WERI-Rb-1 (cell line): Measurements from ENCODE around the gene VSTM2B.
"Not testable (repeated sequence)": the region's sequence is repeated elsewhere in the genome, so short reads cannot be mapped to it uniquely, and the experiment has no call there.

Experiments
- DNase-seq: peaks from one replicate; pipeline ENCODE4 v3.0.0-alpha.2; 2020
- H3K27ac ChIP-seq: fragments of 250-450 bp; sonication (Bioruptor Pico); 2 replicates; pipeline ENCODE4 v1.5.1; 2020; ENCODE audit warnings: mild to moderate bottlenecking, moderate library complexity
- H3K27me3 ChIP-seq: fragments of 250-450 bp; sonication (Bioruptor Pico); 2 replicates; pipeline ENCODE4 v1.5.1; 2021; ENCODE audit warnings: mild to moderate bottlenecking, low read depth, moderate library complexity; ENCODE audit not compliant: insufficient read depth, severe bottlenecking
- H3K36me3 ChIP-seq: fragments of 250-450 bp; sonication (Bioruptor Pico); 2 replicates; pipeline ENCODE4 v1.5.1; 2020; ENCODE audit warnings: mild to moderate bottlenecking, moderate library complexity
- H3K4me3 ChIP-seq: 2 replicates; pipeline ENCODE4 v1.5.1; 2011; ENCODE audit warnings: low read depth, mild to moderate bottlenecking, control low read depth, low read length
- H3K9me3 ChIP-seq: fragments of 250-450 bp; sonication (Bioruptor Pico); 2 replicates; pipeline ENCODE4 v1.5.1; 2021; ENCODE audit warnings: mild to moderate bottlenecking, moderate library complexity; ENCODE audit not compliant: severe bottlenecking
- CTCF ChIP-seq: IDR thresholded peaks from 2 replicates; pipeline ENCODE4 v1.5.1; 2011; ENCODE audit warnings: low read depth, mild to moderate bottlenecking, control low read depth, inconsistent platforms, low read length

VSTM2B gene

GRCh38 chr19:29551774-29552173, 26.0 kb downstream of the VSTM2B start:
- no peaks in the 10 kb centered on the region for H3K36me3 ChIP-seq
- peaks cover 5% of the 10 kb centered on the region for H3K9me3 ChIP-seq
- no peak for DNase-seq
- H3K27ac ChIP-seq: no peak overlapping the region
- no peak for TF ChIP-seq CTCF
- H3K4me3 ChIP-seq: no peak overlapping the region
- peaks cover 70% of the 10 kb centered on the region for H3K27me3 ChIP-seq

- Histone ChIP-seq H3K9me3 (peaks cover 5% of the 10 kb centered on the region), H3K4me3 (no peak overlapping the region), H3K36me3 (no peaks in the 10 kb centered on the region), H3K27ac (no peak overlapping the region), H3K27me3 (peaks cover 61% of the 10 kb centered on the region)
- TF ChIP-seq CTCF: no peak
- DNase-seq: no peak
Observed at GRCh38 chr19:29552454-29553280, 26.9 kb downstream of the VSTM2B start.

GRCh38 chr19:29554149-29554548, 28.4 kb downstream of the VSTM2B start:
- no peak for TF ChIP-seq CTCF

GRCh38 chr19:29559110-29559509, 33.3 kb downstream of the VSTM2B start:
- peaks cover 50% of the 10 kb centered on the region for H3K27me3 ChIP-seq
- not testable (repeated sequence) for H3K9me3 ChIP-seq, H3K27ac ChIP-seq, H3K4me3 ChIP-seq, DNase-seq, H3K36me3 ChIP-seq

More at GRCh38 chr19:29554149-29554548, 28.4 kb downstream of the VSTM2B start:
- Histone ChIP-seq H3K4me3 (no peak overlapping the region), H3K9me3 (peaks cover 5% of the 10 kb centered on the region), H3K36me3 (no peaks in the 10 kb centered on the region), H3K27ac (no peak overlapping the region), H3K27me3 (peaks cover 54% of the 10 kb centered on the region)
- no peak for DNase-seq

- Histone ChIP-seq H3K27me3 (peaks cover 53% of the 10 kb centered on the region), H3K27ac (no peak overlapping the region), H3K9me3 (no peaks in the 10 kb centered on the region), H3K4me3 (no peak overlapping the region), H3K36me3 (no peaks in the 10 kb centered on the region)
- no peak for TF ChIP-seq CTCF
- no peak for DNase-seq
Observed at GRCh38 chr19:29559743-29560142, 33.9 kb downstream of the VSTM2B start.

- DNase-seq: no peak
- no peak overlapping the region for H3K27ac ChIP-seq
- peaks cover 60% of the 10 kb centered on the region for H3K27me3 ChIP-seq
- no peaks in the 10 kb centered on the region for H3K36me3 ChIP-seq
- TF ChIP-seq CTCF: no peak
- no peaks in the 10 kb centered on the region for H3K9me3 ChIP-seq
- no peak overlapping the region for H3K4me3 ChIP-seq
Observed at GRCh38 chr19:29560313-29561075, 34.7 kb downstream of the VSTM2B start.
